Neuron (in vitro differentiated cells): ENCODE results near the gene PQBP1.

Experiments
- H2AFZ ChIP-seq: one replicate; pipeline ENCODE4 v1.6.1; 2013; ENCODE audit warnings: low read depth, mild to moderate bottlenecking, inconsistent platforms, low read length, moderate library complexity
- H3K27me3 ChIP-seq: one replicate; pipeline ENCODE4 v1.6.1; 2013; ENCODE audit warnings: low read length; ENCODE audit not compliant: insufficient read depth
- H3K36me3 ChIP-seq: one replicate; pipeline ENCODE4 v1.6.1; 2013; ENCODE audit warnings: low read length; ENCODE audit not compliant: insufficient read depth
- H3K4me1 ChIP-seq: one replicate; pipeline ENCODE4 v1.6.1; 2013; ENCODE audit warnings: low read length; ENCODE audit not compliant: insufficient read depth
- H3K4me3 ChIP-seq: 2 replicates; pipeline ENCODE4 v1.5.1; 2013; ENCODE audit warnings: mild to moderate bottlenecking, low read length, moderate library complexity
- H3K9me3 ChIP-seq: one replicate; pipeline ENCODE4 v1.6.1; 2013; ENCODE audit warnings: low read length

Gene PQBP1

GRCh38 chrX:48905090-48905790 is 7.5 kb downstream of the PQBP1 start:
- H3K4me3 ChIP-seq: no peak overlapping the region
- H3K4me1 ChIP-seq: peaks cover 2% of the 10 kb centered on the region
- H3K36me3 ChIP-seq: peaks cover 20% of the 10 kb centered on the region
- no peaks in the 10 kb centered on the region for H3K27me3 ChIP-seq
- H2AFZ ChIP-seq: no peak overlapping the region
- no peaks in the 10 kb centered on the region for H3K9me3 ChIP-seq

DNA sequence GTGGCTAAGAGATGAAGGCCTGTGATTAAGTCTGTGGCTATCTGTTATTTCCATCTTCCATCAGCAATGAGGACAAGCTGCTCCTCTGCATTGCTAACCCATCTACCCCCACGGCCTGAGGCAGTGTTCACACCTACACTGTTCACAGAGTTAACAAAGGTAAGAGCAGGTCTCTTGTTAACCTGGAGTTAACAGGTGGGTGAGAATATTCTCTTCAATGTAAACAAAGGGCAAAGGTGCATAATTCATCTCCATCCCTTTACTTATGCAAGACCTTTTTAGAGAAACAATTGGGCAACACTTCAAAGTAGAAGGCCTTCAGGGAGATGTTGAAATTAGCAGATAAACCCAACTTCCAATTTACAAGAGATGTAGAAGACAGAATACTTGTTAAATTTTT is 10.9 kb downstream of the PQBP1 start:
- Histone ChIP-seq H2AFZ (no peak overlapping the region), H3K27me3 (no peaks in the 10 kb centered on the region), H3K36me3 (peaks cover 7% of the 10 kb centered on the region), H3K4me3 (no peak overlapping the region), H3K4me1 (peaks cover 5% of the 10 kb centered on the region), H3K9me3 (no peaks in the 10 kb centered on the region)

DNA sequence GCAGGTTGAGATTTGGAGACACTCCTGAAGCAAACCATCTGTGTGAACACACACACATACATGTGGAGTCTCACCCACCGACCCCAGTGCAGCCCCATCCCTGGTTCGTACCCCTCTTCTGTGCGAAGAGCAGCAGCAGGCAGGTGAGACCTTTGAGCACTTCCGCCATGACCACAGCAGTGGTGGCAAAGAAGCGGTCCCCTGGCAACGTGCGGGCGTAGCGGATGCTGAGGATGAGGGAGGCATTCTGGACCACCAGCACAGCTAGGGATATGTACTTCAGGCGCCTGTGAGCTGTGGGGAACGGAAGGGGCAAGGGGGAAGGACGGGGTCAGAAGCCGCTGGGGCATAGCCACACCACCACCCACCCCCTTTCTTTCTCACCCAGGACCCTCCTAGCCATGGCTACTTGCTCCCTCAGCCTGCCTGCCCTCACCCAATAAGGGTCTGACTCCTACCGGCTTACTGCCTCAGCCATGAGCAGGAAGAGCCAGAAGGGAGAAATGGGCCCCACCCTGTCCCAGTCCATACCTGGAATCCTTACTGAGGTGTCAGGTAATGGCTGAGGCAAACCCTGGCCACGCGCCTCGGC is 12.1 kb downstream of the PQBP1 start:
- Histone ChIP-seq H2AFZ (no peak overlapping the region), H3K27me3 (no peaks in the 10 kb centered on the region), H3K4me1 (peaks cover 5% of the 10 kb centered on the region), H3K36me3 (peaks cover 17% of the 10 kb centered on the region), H3K4me3 (peak overlapping the region; percentile 90), H3K9me3 (no peaks in the 10 kb centered on the region)

DNA sequence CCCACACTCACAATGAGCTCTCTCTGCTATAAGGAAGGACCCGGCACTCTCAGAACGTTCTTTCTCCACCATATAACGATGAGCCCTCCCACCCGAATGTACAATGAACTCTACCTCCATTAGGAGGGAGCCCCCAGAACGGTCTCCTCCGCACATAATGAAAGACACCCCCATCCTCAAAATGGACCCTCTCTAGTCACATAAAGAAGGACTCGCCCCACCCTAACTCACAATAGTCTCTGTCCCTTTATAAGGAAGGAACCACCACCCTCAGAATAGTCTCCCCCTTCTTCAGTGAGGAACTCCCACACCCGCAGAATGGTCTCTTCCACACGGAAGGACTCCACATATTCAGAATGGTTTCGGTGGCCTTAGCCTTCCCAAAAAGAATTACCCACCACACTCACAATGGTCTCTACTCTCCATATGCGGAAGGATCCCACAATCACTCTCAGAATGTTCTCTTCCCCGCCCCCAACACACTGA is 13.2 kb downstream of the PQBP1 start:
- Histone ChIP-seq H3K4me1 (peaks cover 5% of the 10 kb centered on the region), H3K4me3 (peak overlapping the region; percentile 90), H3K36me3 (peaks cover 15% of the 10 kb centered on the region)

GRCh38 chrX:48911412-48912182 is 13.9 kb downstream of the PQBP1 start, which contains the start of gene SLC35A2:
Gene SLC35A2, minus strand, starts transcription at chrX:48911646. Its CDS starts 10 bp downstream, at chrX:48911636.
- Histone ChIP-seq H2AFZ (no peak within 1 kb of the TSS), H3K36me3 (peaks cover 12% of the 10 kb centered on the region), H3K4me1 (peaks cover 5% of the 10 kb centered on the region), H3K9me3 (no peaks in the 10 kb centered on the region), H3K4me3 (peak within 1 kb of the TSS; percentile 90), H3K27me3 (no peaks in the 10 kb centered on the region)

More for the DNA sequence above, 13.2 kb downstream of the PQBP1 start:
- Histone ChIP-seq H3K27me3 (no peaks in the 10 kb centered on the region), H3K9me3 (no peaks in the 10 kb centered on the region), H2AFZ (no peak overlapping the region)

DNA sequence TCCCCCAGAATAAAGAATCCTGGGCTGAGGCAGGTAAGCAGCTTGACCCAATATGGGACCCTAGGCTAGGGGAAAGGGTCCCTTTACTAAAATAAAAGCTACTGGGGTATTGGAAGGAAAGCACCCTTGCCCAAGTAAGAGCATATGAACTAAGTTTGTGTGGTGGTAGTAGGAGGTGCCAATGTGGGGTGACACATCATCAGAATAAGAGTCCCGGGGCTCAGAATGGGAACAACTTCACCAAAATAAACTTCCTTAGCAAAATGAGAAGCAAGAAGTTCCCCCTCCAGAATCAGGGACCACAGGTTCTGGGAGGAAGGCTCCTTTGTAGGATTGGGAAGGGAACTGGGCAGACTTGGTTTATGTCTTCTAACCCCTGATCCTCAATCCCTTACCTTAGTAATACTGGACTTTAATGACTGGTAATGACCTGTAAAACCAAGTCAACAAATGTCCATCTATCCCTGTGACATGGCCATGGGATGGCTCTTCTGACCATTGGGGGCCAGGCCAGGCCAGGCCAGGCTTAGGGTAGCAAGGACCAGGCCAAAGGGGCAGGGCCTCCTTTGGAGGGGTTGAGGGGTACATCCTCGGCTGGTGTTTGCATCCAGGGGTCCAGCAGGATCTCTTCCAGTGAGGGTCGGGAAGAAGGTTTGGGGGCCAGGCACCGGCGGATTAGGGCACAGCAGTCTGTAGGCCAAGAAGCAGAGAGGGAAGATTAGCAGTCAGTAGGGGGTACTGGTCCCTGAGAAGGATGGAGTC is 16.1 kb downstream of the PQBP1 start:
- no peaks in the 10 kb centered on the region for H3K27me3 ChIP-seq
- peaks cover 12% of the 10 kb centered on the region for H3K36me3 ChIP-seq
- H3K4me3 ChIP-seq: no peak overlapping the region
- H3K9me3 ChIP-seq: no peaks in the 10 kb centered on the region
- no peak overlapping the region for H2AFZ ChIP-seq
- H3K4me1 ChIP-seq: peaks cover 12% of the 10 kb centered on the region

DNA sequence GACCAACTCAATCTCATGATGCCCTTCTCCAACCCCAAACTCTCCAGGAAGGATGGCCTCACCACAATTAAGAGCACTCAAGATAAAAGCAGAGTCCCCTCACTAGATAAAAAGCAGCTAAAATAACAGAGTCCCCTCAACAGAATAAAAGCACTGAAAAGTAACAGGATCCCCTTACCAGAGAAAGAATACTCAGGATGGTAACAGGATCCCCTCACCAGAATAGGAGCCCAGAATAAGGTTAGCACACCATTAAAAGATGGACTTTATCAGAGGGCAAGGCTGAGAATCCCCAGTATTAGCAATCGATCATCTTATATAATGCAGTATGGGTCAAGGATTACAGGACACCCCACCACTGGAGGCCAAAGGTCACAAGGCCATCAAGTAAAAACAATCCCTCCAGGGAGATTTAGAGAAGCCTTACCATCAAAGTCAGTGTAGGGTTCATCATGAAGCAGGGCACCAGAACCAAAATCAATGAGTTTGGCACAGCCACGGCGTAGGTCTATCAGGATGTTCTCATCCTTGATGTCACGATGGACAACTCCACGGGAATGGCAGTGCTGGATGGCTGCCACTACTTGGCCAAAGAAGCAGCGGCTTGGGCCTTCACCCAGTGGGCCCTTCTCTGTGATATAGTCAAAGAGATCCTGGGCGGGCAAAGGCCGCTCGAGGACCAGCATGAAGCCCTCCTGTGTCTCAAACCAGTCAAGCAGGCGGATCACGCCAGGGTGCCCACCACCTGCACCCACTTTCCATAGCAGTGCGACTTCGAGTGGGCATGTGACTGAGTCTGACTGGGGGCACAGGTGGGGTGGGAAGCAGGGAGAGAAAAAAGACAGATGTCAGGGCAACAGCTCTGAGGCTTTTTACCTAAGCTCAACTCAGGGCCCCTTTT is 17.1 kb downstream of the PQBP1 start:
- H2AFZ ChIP-seq: no peak overlapping the region
- peaks cover 17% of the 10 kb centered on the region for H3K4me1 ChIP-seq
- peaks cover 12% of the 10 kb centered on the region for H3K36me3 ChIP-seq
- no peaks in the 10 kb centered on the region for H3K9me3 ChIP-seq
- H3K27me3 ChIP-seq: no peaks in the 10 kb centered on the region
- H3K4me3 ChIP-seq: no peak overlapping the region

GRCh38 chrX:48917139-48918001 is 19.6 kb downstream of the PQBP1 start:
- peaks cover 25% of the 10 kb centered on the region for H3K4me1 ChIP-seq
- H3K27me3 ChIP-seq: no peaks in the 10 kb centered on the region
- H3K4me3 ChIP-seq: peak overlapping the region; percentile 50
- peaks cover 14% of the 10 kb centered on the region for H3K36me3 ChIP-seq
- H3K9me3 ChIP-seq: no peaks in the 10 kb centered on the region
- H2AFZ ChIP-seq: no peak overlapping the region

DNA sequence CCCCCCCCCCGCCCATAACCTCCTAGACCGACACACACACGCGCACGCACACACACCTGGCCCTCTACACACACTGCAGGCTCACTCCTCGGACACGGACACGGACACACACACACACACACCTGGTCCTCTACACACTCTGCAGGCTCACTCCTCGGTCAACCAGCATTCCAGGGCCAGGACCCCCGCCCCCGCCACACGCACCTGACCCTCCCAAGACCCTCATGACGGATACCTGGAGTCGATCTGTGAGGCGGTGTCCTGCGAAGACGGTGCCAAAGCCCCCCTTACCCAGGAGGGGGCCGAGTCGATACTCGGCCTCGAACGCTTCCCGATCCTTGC is 20.5 kb downstream of the PQBP1 start:
- Histone ChIP-seq H3K9me3 (no peaks in the 10 kb centered on the region), H3K4me3 (peak overlapping the region; percentile 50), H3K27me3 (no peaks in the 10 kb centered on the region), H3K36me3 (peaks cover 22% of the 10 kb centered on the region), H2AFZ (no peak overlapping the region), H3K4me1 (peaks cover 25% of the 10 kb centered on the region)

DNA sequence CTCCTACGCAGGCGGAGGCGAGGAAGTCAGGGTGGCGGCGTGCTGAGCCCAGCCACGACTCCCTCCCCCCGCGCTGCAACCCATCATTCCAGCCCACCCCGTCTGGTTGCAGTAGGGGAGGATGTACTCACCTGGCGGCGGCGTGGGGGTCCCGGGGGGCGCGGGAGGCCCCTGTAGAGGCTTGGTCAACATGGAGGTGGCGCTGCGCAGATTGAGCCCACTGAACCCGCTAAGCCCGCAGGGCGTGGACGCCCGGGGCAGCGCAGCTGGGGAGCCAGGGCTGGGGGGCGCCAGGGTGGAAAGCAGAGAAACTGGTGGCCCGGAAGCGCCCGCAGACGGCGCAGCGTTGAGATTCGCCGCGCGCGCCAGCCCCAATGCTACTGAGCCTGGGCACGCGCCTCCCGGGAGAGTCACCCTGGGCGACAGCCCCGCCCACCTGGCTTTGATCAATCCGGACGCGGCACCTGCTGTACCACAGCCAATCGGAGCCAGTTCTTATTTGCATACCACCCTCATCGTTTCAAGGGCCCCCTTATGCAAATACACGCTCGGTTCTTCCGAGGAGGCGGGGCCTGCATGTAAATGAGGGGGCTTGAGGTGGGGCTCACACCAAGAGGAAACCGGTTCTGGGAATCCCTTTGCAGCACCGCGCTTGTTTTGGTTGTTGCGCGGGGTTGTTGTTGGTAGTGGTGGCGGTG is 21.1 kb downstream of the PQBP1 start, which contains the start of gene PIM2:
Gene PIM2, minus strand, starts transcription at position 382 of the 698 bp plus-strand sequence. Its CDS starts 190 bp downstream, at position 192.
- peak within 1 kb of the TSS; percentile 50 for H3K4me3 ChIP-seq
- peak within 1 kb of the TSS; percentile 73 for H2AFZ ChIP-seq
- peaks cover 25% of the 10 kb centered on the region for H3K4me1 ChIP-seq
- H3K27me3 ChIP-seq: no peaks in the 10 kb centered on the region
- H3K36me3 ChIP-seq: peaks cover 26% of the 10 kb centered on the region
- H3K9me3 ChIP-seq: no peaks in the 10 kb centered on the region

GRCh38 chrX:48919360-48919841 is 21.7 kb downstream of the PQBP1 start:
- H3K27me3 ChIP-seq: no peaks in the 10 kb centered on the region
- H3K4me3 ChIP-seq: peak overlapping the region; percentile 50
- peak overlapping the region; percentile 73 for H2AFZ ChIP-seq
- H3K36me3 ChIP-seq: peaks cover 26% of the 10 kb centered on the region
- peaks cover 25% of the 10 kb centered on the region for H3K4me1 ChIP-seq
- no peaks in the 10 kb centered on the region for H3K9me3 ChIP-seq
